ENCODE data around the gene CD84. TPM values are rescaled to one million over a fixed set of nuclear protein-coding genes. Genes with fewer than 3 reads are reported as not detected.
"Not testable (repeated sequence)": the region's sequence is repeated elsewhere in the genome, so short reads cannot be mapped to it uniquely, and the experiment has no call there.

Gene CD84
- total RNA-seq, 1 donor from 2014 or later: not detected

DNA sequence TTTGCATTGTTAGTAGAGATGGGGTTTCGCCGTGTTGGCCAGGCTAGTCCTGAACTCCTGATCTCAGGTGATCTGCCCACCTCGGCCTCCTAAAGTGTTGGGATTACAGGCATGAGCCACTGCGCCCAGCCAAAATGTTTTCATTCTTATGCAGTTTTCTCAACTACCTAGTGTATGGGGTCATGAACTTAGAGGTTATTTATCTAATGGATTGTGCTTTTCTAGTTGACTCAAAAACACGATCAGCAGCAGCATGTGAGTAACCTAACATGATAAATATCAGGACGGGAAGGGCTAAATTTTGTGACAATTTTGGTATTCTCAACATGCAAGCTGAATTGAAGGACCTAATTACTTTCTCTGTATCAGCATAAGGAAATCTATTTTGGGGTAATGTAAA is 9.2 kb upstream of the CD84 start:
- DNase-seq (ENCODE audit: low spot score, unreplicated experiment): no peak
- H3K36me3 Mint-ChIP-seq (ENCODE audit: insufficient read depth): peaks cover 1% of the 10 kb centered on the region
- no peak overlapping the region for H3K4me3 Mint-ChIP-seq (ENCODE audit: low read depth)
- H3K9me3 Mint-ChIP-seq (ENCODE audit: low read depth): peaks cover 20% of the 10 kb centered on the region
- H3K4me1 Mint-ChIP-seq (ENCODE audit: low read depth): peaks cover 6% of the 10 kb centered on the region
- TF ChIP-seq, protein P1, sequence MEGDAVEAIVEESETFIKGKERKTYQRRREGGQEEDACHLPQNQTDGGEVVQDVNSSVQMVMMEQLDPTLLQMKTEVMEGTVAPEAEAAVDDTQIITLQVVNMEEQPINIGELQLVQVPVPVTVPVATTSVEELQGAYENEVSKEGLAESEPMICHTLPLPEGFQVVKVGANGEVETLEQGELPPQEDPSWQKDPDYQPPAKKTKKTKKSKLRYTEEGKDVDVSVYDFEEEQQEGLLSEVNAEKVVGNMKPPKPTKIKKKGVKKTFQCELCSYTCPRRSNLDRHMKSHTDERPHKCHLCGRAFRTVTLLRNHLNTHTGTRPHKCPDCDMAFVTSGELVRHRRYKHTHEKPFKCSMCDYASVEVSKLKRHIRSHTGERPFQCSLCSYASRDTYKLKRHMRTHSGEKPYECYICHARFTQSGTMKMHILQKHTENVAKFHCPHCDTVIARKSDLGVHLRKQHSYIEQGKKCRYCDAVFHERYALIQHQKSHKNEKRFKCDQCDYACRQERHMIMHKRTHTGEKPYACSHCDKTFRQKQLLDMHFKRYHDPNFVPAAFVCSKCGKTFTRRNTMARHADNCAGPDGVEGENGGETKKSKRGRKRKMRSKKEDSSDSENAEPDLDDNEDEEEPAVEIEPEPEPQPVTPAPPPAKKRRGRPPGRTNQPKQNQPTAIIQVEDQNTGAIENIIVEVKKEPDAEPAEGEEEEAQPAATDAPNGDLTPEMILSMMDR (IDR thresholded peaks at IDR 0.05; ENCODE audit: unreplicated experiment): no peak
- no peaks in the 10 kb centered on the region for H3K27me3 Mint-ChIP-seq
- peak overlapping the region; percentile 11 for H3K27ac Mint-ChIP-seq

DNA sequence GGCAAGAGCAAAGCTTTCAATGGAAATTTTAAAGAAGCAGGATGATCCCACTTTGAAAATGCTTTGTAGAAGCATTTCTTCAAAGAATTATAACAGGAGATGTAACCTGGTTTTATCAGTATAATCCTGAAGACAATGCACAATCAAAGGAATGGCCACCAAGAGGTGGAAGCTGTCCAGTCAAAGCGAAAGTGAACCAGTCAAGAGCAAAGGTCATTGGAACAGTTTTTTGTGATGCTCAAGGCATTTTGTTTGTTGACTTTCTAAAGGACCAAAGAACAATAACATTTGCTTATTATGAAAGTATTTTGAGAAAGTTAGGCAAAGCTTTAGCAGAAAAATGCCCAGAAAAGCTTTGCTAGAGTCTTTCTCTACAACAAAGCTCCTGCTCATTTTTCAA is 5.5 kb upstream of the CD84 start:
- Mint-ChIP-seq H3K27ac (no peak overlapping the region), H3K4me3 (ENCODE audit: low read depth) (no peak overlapping the region), H3K36me3 (ENCODE audit: insufficient read depth) (peaks cover 3% of the 10 kb centered on the region), H3K9me3 (ENCODE audit: low read depth) (peaks cover 10% of the 10 kb centered on the region), H3K4me1 (ENCODE audit: low read depth) (peaks cover 15% of the 10 kb centered on the region), H3K27me3 (no peaks in the 10 kb centered on the region)
- TF ChIP-seq, protein P1 (IDR thresholded peaks at IDR 0.05; ENCODE audit: unreplicated experiment): no peak
- no peak for DNase-seq (ENCODE audit: low spot score, unreplicated experiment)

DNA sequence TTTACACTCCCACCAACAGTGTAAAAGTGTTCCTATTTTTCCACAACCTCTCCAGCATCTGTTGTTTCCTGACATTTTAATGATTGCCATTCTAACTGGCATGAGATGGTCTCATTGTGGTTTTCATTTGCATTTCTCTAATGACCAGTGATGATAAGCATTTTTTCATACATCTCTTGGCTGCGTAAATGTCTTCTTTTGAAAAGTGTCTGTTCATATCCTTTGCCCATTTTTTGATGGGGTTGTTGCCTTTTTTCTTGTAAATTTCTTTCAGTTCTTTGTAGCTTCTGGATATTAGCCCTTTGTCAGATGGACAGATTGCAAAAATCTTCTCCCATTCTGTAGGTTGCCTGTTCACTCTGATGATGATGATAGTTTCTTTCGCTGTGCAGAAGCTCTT is 3.7 kb upstream of the CD84 start:
- not testable (repeated sequence) for H3K27me3 Mint-ChIP-seq; H3K4me1 Mint-ChIP-seq (ENCODE audit: low read depth); H3K4me3 Mint-ChIP-seq (ENCODE audit: low read depth); H3K9me3 Mint-ChIP-seq (ENCODE audit: low read depth); DNase-seq (ENCODE audit: low spot score, unreplicated experiment); H3K36me3 Mint-ChIP-seq (ENCODE audit: insufficient read depth); H3K27ac Mint-ChIP-seq

DNA sequence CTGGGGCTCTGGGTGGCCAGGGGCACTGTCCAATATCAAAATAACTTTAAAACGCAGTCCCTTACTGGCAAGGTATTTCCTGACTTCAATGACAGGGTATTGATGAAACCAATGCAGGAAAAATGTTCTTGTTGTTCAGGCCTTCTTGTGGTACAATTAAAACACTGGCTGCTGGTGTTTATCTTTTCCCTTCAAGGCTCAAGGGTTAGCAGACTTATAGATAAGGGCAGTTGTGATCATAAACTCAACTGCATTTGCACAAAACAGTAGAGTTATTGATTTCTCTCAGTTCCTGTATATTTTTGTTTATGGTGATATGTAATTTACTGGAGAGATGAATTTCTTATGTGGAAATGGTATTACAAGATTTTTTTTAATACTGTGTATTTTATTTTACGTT is 2.7 kb upstream of the CD84 start:
- H3K4me1 Mint-ChIP-seq (ENCODE audit: low read depth): peaks cover 9% of the 10 kb centered on the region
- peaks cover 3% of the 10 kb centered on the region for H3K36me3 Mint-ChIP-seq (ENCODE audit: insufficient read depth)
- peaks cover 10% of the 10 kb centered on the region for H3K9me3 Mint-ChIP-seq (ENCODE audit: low read depth)
- peak overlapping the region; percentile 55 for H3K27ac Mint-ChIP-seq
- H3K27me3 Mint-ChIP-seq: no peaks in the 10 kb centered on the region
- TF ChIP-seq, protein P1 (IDR thresholded peaks at IDR 0.05; ENCODE audit: unreplicated experiment): no peak
- H3K4me3 Mint-ChIP-seq (ENCODE audit: low read depth): no peak overlapping the region
- no peak for DNase-seq (ENCODE audit: low spot score, unreplicated experiment)

DNA sequence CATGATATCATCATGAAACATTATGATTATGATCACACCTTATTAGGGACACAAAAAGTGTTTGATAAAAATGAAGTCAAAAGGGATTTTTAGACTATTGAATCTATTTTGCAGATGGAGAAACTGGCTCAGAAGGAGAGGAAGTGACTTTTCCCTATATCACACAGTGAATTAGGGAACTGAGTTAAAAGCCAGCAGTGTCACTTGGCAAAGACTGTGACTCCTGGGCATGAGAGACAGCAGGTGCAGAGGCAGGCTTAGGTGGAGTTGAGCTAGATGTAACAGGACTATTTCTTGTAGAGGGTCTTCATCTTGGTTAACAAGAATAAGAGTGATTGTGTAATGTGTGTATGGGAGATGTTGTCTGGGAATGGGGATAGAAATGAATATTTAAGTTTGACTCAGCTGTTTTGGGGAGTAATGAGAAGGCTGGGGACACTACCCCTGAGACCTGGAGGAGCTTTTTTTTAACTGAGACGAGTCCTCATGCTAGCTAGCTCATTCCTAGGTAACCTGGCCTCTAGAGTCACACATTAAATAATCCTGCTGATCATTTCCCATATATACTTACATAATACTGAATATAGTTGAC is 1.0 kb upstream of the CD84 start:
- no peak for DNase-seq (ENCODE audit: low spot score, unreplicated experiment)
- no peak overlapping the region for H3K4me3 Mint-ChIP-seq (ENCODE audit: low read depth)

More for the DNA sequence above, 1.0 kb upstream of the CD84 start:
- peaks cover 9% of the 10 kb centered on the region for H3K4me1 Mint-ChIP-seq (ENCODE audit: low read depth)
- peaks cover 3% of the 10 kb centered on the region for H3K36me3 Mint-ChIP-seq (ENCODE audit: insufficient read depth)
- no peaks in the 10 kb centered on the region for H3K27me3 Mint-ChIP-seq
- peaks cover 10% of the 10 kb centered on the region for H3K9me3 Mint-ChIP-seq (ENCODE audit: low read depth)
- TF ChIP-seq, protein P1 (IDR thresholded peaks at IDR 0.05; ENCODE audit: unreplicated experiment): no peak
- peak overlapping the region; percentile 1 for H3K27ac Mint-ChIP-seq

All from progenitor cell of endocrine pancreas (in vitro differentiated cells).